Spleen (tissue), 11 donors: ENCODE data around the gene RPN1. TPM values are rescaled to one million over a fixed set of nuclear protein-coding genes. Genes with fewer than 3 reads are reported as not detected.

ENCODE experiments used
- DNase-seq: peaks from one replicate; pipeline ENCODE4 v3.0.0-alpha.2; 2020
- H3K27ac ChIP-seq, 8 donors: fragments of 200-600 bp; sonication (generic) in 7 of 8; 1 replicate in 4 of 8; 2 replicates in 4 of 8; pipeline versions ENCODE4 v1.5.0 to v1.8.0; 2016 to 2021; ENCODE audit warnings: inconsistent platforms in 4 of 8, mild to moderate bottlenecking in 4 of 8, moderate library complexity in 1 of 8
- H3K27me3 ChIP-seq, 7 donors: fragments of 200-600 bp; sonication (generic) in 6 of 7; replicated peaks in 1 of 7; 1 replicate in 4 of 7; 2 replicates in 3 of 7; pipeline versions ENCODE4 v1.5.0 to v1.8.0; 2016 to 2021; ENCODE audit warnings: inconsistent platforms in 3 of 7, mild to moderate bottlenecking in 1 of 7
- H3K36me3 ChIP-seq, 6 donors: fragments of 200-600 bp; sonication (generic) in 5 of 6; 1 replicate in 4 of 6; 2 replicates in 2 of 6; pipeline versions ENCODE4 v1.5.0 to v1.8.0; 2016 to 2021; ENCODE audit warnings: inconsistent platforms in 2 of 6
- H3K4me1 ChIP-seq, 6 donors: fragments of 200-600 bp; sonication (generic) in 5 of 6; 1 replicate in 3 of 6; 2 replicates in 3 of 6; pipeline versions ENCODE4 v1.5.0 to v1.8.0; 2016 to 2021; ENCODE audit warnings: inconsistent platforms in 3 of 6
- H3K4me3 ChIP-seq, 8 donors: fragments of 200-600 bp; sonication (generic) in 7 of 8; 1 replicate in 4 of 8; 2 replicates in 4 of 8; pipeline versions ENCODE4 v1.5.0 to v1.8.0; 2016 to 2021; ENCODE audit warnings: inconsistent platforms in 4 of 8, mild to moderate bottlenecking in 4 of 8, moderate library complexity in 2 of 8
- H3K9me3 ChIP-seq, 8 donors: fragments of 200-600 bp; sonication (generic) in 7 of 8; 1 replicate in 4 of 8; 2 replicates in 4 of 8; pipeline versions ENCODE4 v1.5.0 to v1.8.0; 2016 to 2021; ENCODE audit warnings: inconsistent platforms in 4 of 8
- CTCF ChIP-seq, 11 experiments: fragments of 200-600 bp in 7 of 11; fragments of 450-650 bp in 4 of 11; sonication (generic) in 4 of 11; IDR thresholded peaks in 8 of 11; conservative IDR thresholded peaks in 3 of 11; 1 replicate in 7 of 11; 2 replicates in 4 of 11; pipeline versions ENCODE4 v1.4.0 to v1.8.0; 2016 to 2021; ENCODE audit warnings: antibody characterized with exemption in 11 of 11, inconsistent platforms in 4 of 11, mild to moderate bottlenecking in 1 of 11
- POLR2A ChIP-seq, 3 donors: fragments of 450-650 bp; IDR thresholded peaks; one replicate each; pipeline ENCODE4 v1.5.1; 2017; ENCODE audit warnings: antibody characterized with exemption in 3 of 3, mild to moderate bottlenecking in 1 of 3
- POLR2AphosphoS5 ChIP-seq, 3 donors: sonication (generic); formaldehyde crosslinking; IDR thresholded peaks; one replicate each; pipeline ENCODE4 v1.5.1; 2017; ENCODE audit warnings: antibody characterized with exemption in 3 of 3
- WGBS, 5 donors: extraction: QIAGEN DNeasy Blood & Tissue Kit in 3 of 5; methylation state at CpG; one replicate each; pipeline versions ENCODE4 v1.1.5 to v1.1.7; 2013 to 2018; 5-methylcytosine and 5-hydroxymethylcytosine counted together
- intact Hi-C: fragments of 100-400 bp; cut with DNase I; formaldehyde crosslinking; loops from one replicate; pipeline ENCODE4 v1.15.0; 2023; ENCODE audit warnings: low total_unique reads
- polyA plus RNA-seq, 3 donors: library from polyadenylated mRNA; stranded (reverse); fragments of 200-250 nt; gene quantifications; one replicate each; pipeline ENCODE4 v1.2.1, GENCODE V29; 2013
- total RNA-seq, 7 donors: library from RNA; depleted of rRNA in 3 of 7; stranded (reverse); fragments of >200 nt in 3 of 7; fragmentation: NEBNext Ultra II Directional in 4 of 7; extraction: Animal tissue kit (Norgen Biotek cat#: 25700) in 4 of 7; gene quantifications; one replicate each; pipeline versions ENCODE4 v1.1.0 to v1.2.1, GENCODE V29; 2016 to 2021
- donor health status: healthy with polysubstance abuse.
- donor health status: DM: no; HTN: no; CAD: no; lungs with moderate emphysema.
- donor health status: DM: no; HTN: no; CAD: no.
- donor health status: Bipolar disorder and iron deficiency.
- donor health status: healthy.
- donor health status: DM: no; HTN: no; CAD: no.
- donor health status: DM: yes; HTN: yes; CAD: no.

The RPN1 gene
- total and polyA plus RNA-seq, 10 donors, result 44.9 to 263 (median 146) TPM

GRCh38 chr3:128609294-128609693 is 41.3 kb downstream of the RPN1 start:
- TF ChIP-seq POLR2A (IDR thresholded peaks at IDR 0.05), result no peak
- TF ChIP-seq POLR2AphosphoS5 (IDR thresholded peaks at IDR 0.05), result no peak
- TF ChIP-seq CTCF (IDR thresholded peaks at IDR 0.05 in 8 of 11, conservative IDR thresholded peaks at IDR 0.05 in 3 of 11), result no peak
- intact Hi-C loops, result loop anchor here (5.0 to 10.0 kb wide), 2 partner anchors 182 to 504 kb away; no protein-coding TSS in a partner anchor
- 86 to 91% (median 89%) methylated on average over 11 of the region's 11 CpGs for WGBS, 5 donors

GRCh38 chr3:128607710-128608048 is 42.9 kb downstream of the RPN1 start:
- Histone ChIP-seq H3K27me3 (peaks cover 0 to 9% (median 0%) of the 10 kb centered on the region in 7 donors), H3K4me1 (peaks cover 0 to 48% (median 19%) of the 10 kb centered on the region in 6 donors), H3K9me3 (no peaks in the 10 kb centered on the region), H3K4me3 (peak overlapping the region; percentile 18 to 74 (median 49)), H3K36me3 (no peaks in the 10 kb centered on the region), H3K27ac (peak overlapping the region; percentile 53 to 84 (median 79))
- DNase-seq, result no peak
- intact Hi-C loops, result loop anchor here (5.0 to 10.0 kb wide), 2 partner anchors 180 to 503 kb away; no protein-coding TSS in a partner anchor
- TF ChIP-seq CTCF (IDR thresholded peaks at IDR 0.05 in 8 of 11, conservative IDR thresholded peaks at IDR 0.05 in 3 of 11), result no peak
- peak in 1 of 3 donors; percentile 34 for TF ChIP-seq POLR2AphosphoS5 (IDR thresholded peaks at IDR 0.05)
- WGBS, 5 donors, result 30 to 57% (median 42%) methylated on average over 3 to 12 of the region's 12 CpGs

More at GRCh38 chr3:128609294-128609693, 41.3 kb downstream of the RPN1 start:
- Histone ChIP-seq H3K9me3 (no peaks in the 10 kb centered on the region), H3K27ac (no peak overlapping the region), H3K27me3 (peaks cover 0 to 9% (median 0%) of the 10 kb centered on the region in 7 donors), H3K4me3 (no peak overlapping the region), H3K36me3 (peaks cover 0 to 5% (median 0%) of the 10 kb centered on the region in 6 donors), H3K4me1 (peaks cover 0 to 37% (median 18%) of the 10 kb centered on the region in 6 donors)
- no peak for DNase-seq

GRCh38 chr3:128606094-128606493 is 44.5 kb downstream of the RPN1 start:
- TF ChIP-seq POLR2AphosphoS5 (IDR thresholded peaks at IDR 0.05), result no peak
- TF ChIP-seq CTCF (IDR thresholded peaks at IDR 0.05 in 8 of 11, conservative IDR thresholded peaks at IDR 0.05 in 3 of 11), result no peak
- no peak for TF ChIP-seq POLR2A (IDR thresholded peaks at IDR 0.05)
- peaks cover 0 to 9% (median 0%) of the 10 kb centered on the region in 7 donors for H3K27me3 ChIP-seq
- 93 to 96% (median 94%) methylated on average over 7 of the region's 7 CpGs for WGBS, 5 donors
- peaks cover 0 to 48% (median 19%) of the 10 kb centered on the region in 6 donors for H3K4me1 ChIP-seq
- no peaks in the 10 kb centered on the region for H3K9me3 ChIP-seq
- no peak overlapping the region for H3K27ac ChIP-seq
- no peak overlapping the region for H3K4me3 ChIP-seq
- H3K36me3 ChIP-seq, result no peaks in the 10 kb centered on the region
- DNase-seq, result no peak
- intact Hi-C loops, result loop anchor here (5.0 to 10.0 kb wide), 2 partner anchors 179 to 501 kb away; no protein-coding TSS in a partner anchor

- Histone ChIP-seq H3K4me1 (peaks cover 0 to 48% (median 19%) of the 10 kb centered on the region in 6 donors), H3K4me3 (no peak overlapping the region), H3K27me3 (peaks cover 0 to 9% (median 0%) of the 10 kb centered on the region in 7 donors), H3K36me3 (no peaks in the 10 kb centered on the region), H3K9me3 (no peaks in the 10 kb centered on the region), H3K27ac (no peak overlapping the region)
- TF ChIP-seq CTCF (IDR thresholded peaks at IDR 0.05 in 8 of 11, conservative IDR thresholded peaks at IDR 0.05 in 3 of 11), result no peak
- TF ChIP-seq POLR2AphosphoS5 (IDR thresholded peaks at IDR 0.05), result no peak
- no peak for TF ChIP-seq POLR2A (IDR thresholded peaks at IDR 0.05)
- intact Hi-C loops, result loop anchor here (5.0 to 10.0 kb wide), 2 partner anchors 178 to 501 kb away; no protein-coding TSS in a partner anchor
- WGBS, 5 donors, result 77 to 90% (median 84%) methylated on average over 11 of the region's 11 CpGs
- DNase-seq, result no peak
These were observed 45.2 kb downstream of the RPN1 start for GRCh38 chr3:128605091-128606046.
